ENCODE measurements around the gene DLEC1.

DLEC1 gene

DNA sequence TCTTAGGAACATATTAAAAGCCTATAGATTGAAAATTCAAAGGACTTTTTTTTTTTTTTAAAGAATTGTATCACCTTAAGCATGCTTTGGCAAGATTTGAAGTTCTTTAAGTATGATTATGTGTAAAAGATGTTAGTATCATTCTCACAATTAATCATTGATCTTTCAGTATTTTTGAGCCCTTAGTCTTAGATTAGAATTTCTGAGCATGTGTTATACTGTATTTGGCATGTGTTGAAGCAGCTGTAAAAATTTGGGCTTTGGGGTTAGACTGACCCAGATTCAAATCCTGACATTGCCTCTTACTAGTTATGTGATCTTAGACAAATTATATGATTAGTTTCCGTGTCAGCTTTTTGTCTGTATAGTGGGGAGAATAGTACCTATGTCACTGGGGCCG, 132.6 kb downstream of the DLEC1 start:
- in situ Hi-C loops (cut with MboI; ENCODE audit: low sequenced_read_pairs): no loop called here

All from HL-60/S4 (cell line).